Endodermal cell (in vitro differentiated cells): Measurements from ENCODE around the gene GANC. TPM values are rescaled to one million over a fixed set of nuclear protein-coding genes. Genes with fewer than 3 reads are reported as not detected.

Experiments used
- DNase-seq: peaks from one replicate; pipeline ENCODE4 v3.0.0-alpha.2; 2017
- H3K27ac ChIP-seq: 2 replicates; pipeline ENCODE4 v1.5.1; 2013; ENCODE audit warnings: mild to moderate bottlenecking, low read depth, low read length, moderate library complexity
- H3K27me3 ChIP-seq: 2 replicates; pipeline ENCODE4 v1.6.1; 2013; ENCODE audit warnings: mild to moderate bottlenecking, low read length, moderate library complexity; ENCODE audit not compliant: insufficient read depth, control insufficient read depth, poor library complexity, severe bottlenecking
- H3K36me3 ChIP-seq: 2 replicates; pipeline ENCODE4 v1.7.0; 2013; ENCODE audit warnings: mild to moderate bottlenecking, low read length, moderate library complexity; ENCODE audit not compliant: control insufficient read depth, insufficient read depth
- H3K4me1 ChIP-seq: one replicate; pipeline ENCODE4 v1.7.0; 2013; ENCODE audit warnings: low read length; ENCODE audit not compliant: control insufficient read depth, insufficient read depth
- H3K4me3 ChIP-seq: 2 replicates; pipeline ENCODE4 v1.5.1; 2013; ENCODE audit warnings: mild to moderate bottlenecking, low read length, moderate library complexity
- H3K9ac ChIP-seq: 2 replicates; pipeline ENCODE4 v1.6.1; 2013; ENCODE audit warnings: mild to moderate bottlenecking, low read length, moderate library complexity; ENCODE audit not compliant: poor library complexity, severe bottlenecking; ENCODE audit errors: extremely low read depth
- H3K9me3 ChIP-seq: 2 replicates; pipeline ENCODE4 v1.6.1; 2013; ENCODE audit warnings: mild to moderate bottlenecking, low read length, moderate library complexity; ENCODE audit not compliant: control insufficient read depth
- H3K27ac Mint-ChIP-seq: 2 replicates; pipeline ENCODE4 v1.8.0; 2020; ENCODE audit warnings: mixed read lengths
- H3K27me3 Mint-ChIP-seq: 2 replicates; pipeline ENCODE4 v1.8.0; 2021; ENCODE audit warnings: mild to moderate bottlenecking, mixed read lengths; ENCODE audit not compliant: insufficient read depth
- H3K36me3 Mint-ChIP-seq: 2 replicates; pipeline ENCODE4 v1.8.0; 2020; ENCODE audit warnings: low read depth, mixed read lengths
- H3K4me1 Mint-ChIP-seq: 2 replicates; pipeline ENCODE4 v1.8.0; 2020; ENCODE audit warnings: mixed read lengths
- H3K4me3 Mint-ChIP-seq: 2 replicates; pipeline ENCODE4 v1.8.0; 2020; ENCODE audit warnings: mild to moderate bottlenecking, moderate library complexity, mixed read lengths
- H3K9me3 Mint-ChIP-seq: 2 replicates; pipeline ENCODE4 v1.8.0; 2020; ENCODE audit warnings: mild to moderate bottlenecking, mixed read lengths
- WGBS, 2 experiments: methylation state at CpG; one replicate each; pipeline versions ENCODE4 v1.1.5 to v1.1.7; 2013; ENCODE audit warnings: missing lambda C conversion rate in 2 of 2, mixed read lengths in 1 of 2; ENCODE audit not compliant: insufficient coverage in 1 of 2, insufficient read length in 1 of 2; 5-methylcytosine and 5-hydroxymethylcytosine counted together
- total RNA-seq, 2 donors: library from RNA; stranded (reverse); fragmentation: NEBNext Ultra II Directional in 1 of 2; extraction: Animal tissue kit (Norgen Biotek cat#: 25700) in 1 of 2; gene quantifications; 2 replicates in 1 of 2; 3 replicates in 1 of 2; pipeline ENCODE4 v1.2.1, GENCODE V29; 2021
- TF ChIP-seq, protein P1 (sequence below): fragments of 200-600 bp; sonication (generic); conservative IDR thresholded peaks from 2 replicates; pipeline ENCODE4 v1.5.0; 2021; ENCODE audit warnings: antibody characterized with exemption, mild to moderate bottlenecking

Gene GANC
- total RNA-seq, 2 donors from 2014 or later, result 13.8 to 17.1 TPM

DNA sequence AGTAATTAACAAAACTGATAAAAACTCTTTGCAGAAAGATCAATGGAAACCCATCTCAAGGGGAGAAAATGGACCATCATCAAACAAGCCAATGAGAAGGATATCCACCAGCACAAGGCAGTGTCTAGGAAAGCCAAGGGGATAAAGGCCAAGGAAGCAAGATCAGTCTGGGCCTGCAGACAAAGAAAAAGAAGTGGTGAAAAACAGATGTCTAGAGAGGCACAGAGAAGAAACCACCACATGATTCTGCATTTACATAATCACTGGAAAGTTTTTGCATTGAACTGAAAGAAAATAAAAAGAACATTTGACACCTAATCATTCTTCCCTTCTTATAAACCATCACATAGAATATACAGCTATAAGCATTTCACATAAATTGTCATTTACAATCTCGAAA lies 41.9 kb upstream of the GANC start:
- 88 to 100% methylated on average over 1 of the region's 1 CpG for WGBS, 2 experiments
- Histone ChIP-seq H3K27me3 (no peaks in the 10 kb centered on the region), H3K27ac (no peak overlapping the region), H3K36me3 (peaks cover 72% of the 10 kb centered on the region), H3K9me3 (no peaks in the 10 kb centered on the region), H3K4me3 (no peak overlapping the region), H3K4me1 (no peaks in the 10 kb centered on the region), H3K9ac (no peak overlapping the region)
- no peak overlapping the region for H3K4me3 Mint-ChIP-seq
- H3K27ac Mint-ChIP-seq, result no peak overlapping the region
- no peak for DNase-seq
- peaks cover 3% of the 10 kb centered on the region for H3K4me1 Mint-ChIP-seq
- H3K36me3 Mint-ChIP-seq, result peaks cover 71% of the 10 kb centered on the region
- TF ChIP-seq, protein P1, sequence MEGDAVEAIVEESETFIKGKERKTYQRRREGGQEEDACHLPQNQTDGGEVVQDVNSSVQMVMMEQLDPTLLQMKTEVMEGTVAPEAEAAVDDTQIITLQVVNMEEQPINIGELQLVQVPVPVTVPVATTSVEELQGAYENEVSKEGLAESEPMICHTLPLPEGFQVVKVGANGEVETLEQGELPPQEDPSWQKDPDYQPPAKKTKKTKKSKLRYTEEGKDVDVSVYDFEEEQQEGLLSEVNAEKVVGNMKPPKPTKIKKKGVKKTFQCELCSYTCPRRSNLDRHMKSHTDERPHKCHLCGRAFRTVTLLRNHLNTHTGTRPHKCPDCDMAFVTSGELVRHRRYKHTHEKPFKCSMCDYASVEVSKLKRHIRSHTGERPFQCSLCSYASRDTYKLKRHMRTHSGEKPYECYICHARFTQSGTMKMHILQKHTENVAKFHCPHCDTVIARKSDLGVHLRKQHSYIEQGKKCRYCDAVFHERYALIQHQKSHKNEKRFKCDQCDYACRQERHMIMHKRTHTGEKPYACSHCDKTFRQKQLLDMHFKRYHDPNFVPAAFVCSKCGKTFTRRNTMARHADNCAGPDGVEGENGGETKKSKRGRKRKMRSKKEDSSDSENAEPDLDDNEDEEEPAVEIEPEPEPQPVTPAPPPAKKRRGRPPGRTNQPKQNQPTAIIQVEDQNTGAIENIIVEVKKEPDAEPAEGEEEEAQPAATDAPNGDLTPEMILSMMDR, result no peak
- no peaks in the 10 kb centered on the region for H3K9me3 Mint-ChIP-seq
- no peaks in the 10 kb centered on the region for H3K27me3 Mint-ChIP-seq

DNA sequence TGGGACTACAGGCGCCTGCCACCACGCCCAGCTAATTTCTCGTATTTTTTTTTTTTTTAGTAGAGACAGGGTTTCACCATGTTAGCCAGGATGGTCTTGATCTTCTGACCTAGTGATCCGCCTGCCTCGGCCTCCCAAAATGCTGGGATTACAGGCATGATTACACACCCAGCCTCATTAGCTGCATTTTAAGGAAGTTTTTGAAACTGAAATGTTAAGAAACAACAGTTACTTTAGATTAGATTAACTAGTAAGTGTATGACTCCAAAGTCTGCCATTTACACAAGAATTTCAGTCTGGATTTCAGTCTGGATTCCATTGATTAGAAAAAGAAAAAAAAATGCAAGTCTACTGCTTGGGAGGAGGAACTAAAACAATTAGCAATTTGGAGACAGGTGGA lies 40.4 kb upstream of the GANC start:
- H3K4me3 Mint-ChIP-seq, result no peak overlapping the region
- peaks cover 72% of the 10 kb centered on the region for H3K36me3 Mint-ChIP-seq
- H3K4me1 Mint-ChIP-seq, result peaks cover 3% of the 10 kb centered on the region
- no peak overlapping the region for H3K4me3 ChIP-seq
- no peaks in the 10 kb centered on the region for H3K27me3 ChIP-seq
- no peaks in the 10 kb centered on the region for H3K9me3 ChIP-seq
- 49 to 76% methylated on average over 3 to 5 of the region's 5 CpGs for WGBS, 2 experiments
- no peak overlapping the region for H3K27ac ChIP-seq
- H3K27ac Mint-ChIP-seq, result peak overlapping the region; percentile 23
- H3K9ac ChIP-seq, result no peak overlapping the region
- H3K9me3 Mint-ChIP-seq, result no peaks in the 10 kb centered on the region
- peaks cover 72% of the 10 kb centered on the region for H3K36me3 ChIP-seq
- no peaks in the 10 kb centered on the region for H3K4me1 ChIP-seq
- no peak for DNase-seq
- H3K27me3 Mint-ChIP-seq, result no peaks in the 10 kb centered on the region
- TF ChIP-seq, protein P1, result no peak

DNA sequence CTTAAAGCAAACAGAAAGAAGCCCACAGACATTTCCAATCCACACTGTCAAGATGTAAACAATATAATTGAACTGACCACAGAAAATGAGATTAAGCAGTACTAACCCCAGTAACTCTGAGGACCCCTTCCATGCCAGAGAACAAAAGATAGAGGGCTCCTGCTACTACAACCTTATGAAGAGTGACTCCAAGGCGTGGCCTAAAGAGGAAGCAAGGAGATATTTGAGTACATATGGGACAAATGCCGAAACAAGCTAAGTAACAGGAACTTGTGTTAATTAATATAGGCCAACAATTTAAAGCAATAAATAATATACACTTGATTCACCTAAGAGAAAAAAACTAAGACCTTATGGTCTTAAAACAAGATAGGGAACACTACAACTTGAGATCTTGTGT lies 39.9 kb upstream of the GANC start:
- H3K9ac ChIP-seq, result no peak overlapping the region
- no peak for DNase-seq
- Mint-ChIP-seq H3K36me3 (peaks cover 74% of the 10 kb centered on the region), H3K4me3 (no peak overlapping the region), H3K27me3 (no peaks in the 10 kb centered on the region), H3K27ac (peak overlapping the region; percentile 23), H3K4me1 (peaks cover 3% of the 10 kb centered on the region), H3K9me3 (no peaks in the 10 kb centered on the region)
- H3K4me1 ChIP-seq, result no peaks in the 10 kb centered on the region
- H3K36me3 ChIP-seq, result peaks cover 72% of the 10 kb centered on the region
- WGBS, 2 experiments, result 100% methylated on average over 2 of the region's 2 CpGs; no CpG with 5 or more reads in 1 of the 2 experiments
- no peak overlapping the region for H3K4me3 ChIP-seq
- TF ChIP-seq, protein P1, result no peak
- no peak overlapping the region for H3K27ac ChIP-seq
- no peaks in the 10 kb centered on the region for H3K9me3 ChIP-seq
- H3K27me3 ChIP-seq, result no peaks in the 10 kb centered on the region
